ENCODE results near the gene LEO1.

LEO1 gene

GRCh38 chr15:51971375-51972133, at the start of gene LEO1:
TSS of gene LEO1 (minus strand) at chr15:51971778. CDS start at chr15:51971745, 33 bp downstream.
- Histone ChIP-seq H3K27me3 (no peaks in the 10 kb centered on the region), H3K36me3 (no peaks in the 10 kb centered on the region), H3K4me3 (ENCODE audit: low read depth in 1 of 2, low read length in 1 of 2) (peak within 1 kb of the TSS; percentile 85 to 92), H3K27ac (peak within 1 kb of the TSS; percentile 77), H3K4me1 (ENCODE audit: control insufficient read depth in 1 of 2, insufficient read depth in 1 of 2, low read depth in 1 of 2, low read length in 1 of 2) (peaks cover 11 to 17% of the 10 kb centered on the region in 2 experiments), H3K9me3 (peaks cover 6% of the 10 kb centered on the region)
- peak; percentile 31 for TF ChIP-seq CTCF (IDR thresholded peaks at IDR 0.05)

- no peak overlapping the region for H3K27ac ChIP-seq
- H3K4me3 ChIP-seq (ENCODE audit: low read depth in 1 of 2, low read length in 1 of 2), result no peak overlapping the region
- peaks cover 8% of the 10 kb centered on the region for H3K27me3 ChIP-seq
- TF ChIP-seq CTCF (IDR thresholded peaks at IDR 0.05), result no peak
- H3K4me1 ChIP-seq (ENCODE audit: control insufficient read depth in 1 of 2, insufficient read depth in 1 of 2, low read depth in 1 of 2, low read length in 1 of 2), result peaks cover 22 to 25% of the 10 kb centered on the region in 2 experiments
- H3K36me3 ChIP-seq, result no peaks in the 10 kb centered on the region
- no peaks in the 10 kb centered on the region for H3K9me3 ChIP-seq
These were observed 49.6 kb upstream of the LEO1 start for GRCh38 chr15:52021128-52021671.

GRCh38 chr15:52020221-52021085, 48.9 kb upstream of the LEO1 start:
- H3K36me3 ChIP-seq, result no peaks in the 10 kb centered on the region
- H3K4me3 ChIP-seq (ENCODE audit: low read depth in 1 of 2, low read length in 1 of 2), result peak overlapping the region; percentile 70 to 76
- peaks cover 8% of the 10 kb centered on the region for H3K27me3 ChIP-seq
- no peaks in the 10 kb centered on the region for H3K9me3 ChIP-seq
- no peak for TF ChIP-seq CTCF (IDR thresholded peaks at IDR 0.05)
- H3K27ac ChIP-seq, result peak overlapping the region; percentile 90
- H3K4me1 ChIP-seq (ENCODE audit: control insufficient read depth in 1 of 2, insufficient read depth in 1 of 2, low read depth in 1 of 2, low read length in 1 of 2), result peaks cover 22 to 25% of the 10 kb centered on the region in 2 experiments

- no peak for TF ChIP-seq CTCF (IDR thresholded peaks at IDR 0.05)
- H3K27ac ChIP-seq, result peak overlapping the region; percentile 90
- peaks cover 8% of the 10 kb centered on the region for H3K27me3 ChIP-seq
- peak overlapping the region; percentile 70 to 76 for H3K4me3 ChIP-seq (ENCODE audit: low read depth in 1 of 2, low read length in 1 of 2)
- peaks cover 25 to 31% of the 10 kb centered on the region in 2 experiments for H3K4me1 ChIP-seq (ENCODE audit: control insufficient read depth in 1 of 2, insufficient read depth in 1 of 2, low read depth in 1 of 2, low read length in 1 of 2)
- H3K36me3 ChIP-seq, result no peaks in the 10 kb centered on the region
- no peaks in the 10 kb centered on the region for H3K9me3 ChIP-seq
These were observed 48.0 kb upstream of the LEO1 start for GRCh38 chr15:52019394-52020220.
